ENCODE results near the gene ZNF407.
A peak's percentile ranks its signal among the peaks of the same experiment; 100 is the strongest.

Gene ZNF407

DNA sequence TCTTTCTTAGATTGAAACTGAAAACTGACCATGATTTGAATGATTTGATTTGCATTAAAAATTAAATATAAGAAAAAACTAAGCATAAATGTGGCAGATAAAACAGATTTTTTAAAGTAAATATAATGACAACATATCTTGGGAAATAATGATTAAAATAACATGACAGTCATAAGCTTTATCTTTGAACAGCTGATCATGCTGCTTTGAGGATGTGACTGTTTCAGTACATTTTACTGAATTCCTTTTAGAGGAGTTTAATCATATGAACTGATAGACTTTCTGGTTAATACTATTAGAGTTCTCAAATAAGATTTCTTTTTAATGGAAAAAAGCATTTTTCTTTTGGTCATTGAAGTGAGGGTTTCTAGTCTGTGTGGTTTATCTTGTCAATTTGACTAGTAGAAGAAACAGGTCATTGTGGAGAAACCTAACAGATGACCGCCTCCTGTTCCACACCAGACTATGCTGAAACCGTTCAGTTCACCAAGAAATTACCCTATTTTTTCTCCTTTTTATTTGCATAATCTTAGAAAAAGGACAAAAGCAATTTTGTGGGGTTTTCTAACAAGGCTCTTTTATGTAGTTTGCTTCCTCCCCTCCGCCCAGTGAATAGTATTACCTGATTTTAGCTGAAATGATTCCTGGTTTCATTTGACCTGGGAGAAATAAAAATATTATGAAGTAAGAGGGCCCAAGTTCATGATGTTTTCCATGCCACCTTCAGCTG, 349.1 kb downstream of the ZNF407 start:
- TF ChIP-seq, protein P1, sequence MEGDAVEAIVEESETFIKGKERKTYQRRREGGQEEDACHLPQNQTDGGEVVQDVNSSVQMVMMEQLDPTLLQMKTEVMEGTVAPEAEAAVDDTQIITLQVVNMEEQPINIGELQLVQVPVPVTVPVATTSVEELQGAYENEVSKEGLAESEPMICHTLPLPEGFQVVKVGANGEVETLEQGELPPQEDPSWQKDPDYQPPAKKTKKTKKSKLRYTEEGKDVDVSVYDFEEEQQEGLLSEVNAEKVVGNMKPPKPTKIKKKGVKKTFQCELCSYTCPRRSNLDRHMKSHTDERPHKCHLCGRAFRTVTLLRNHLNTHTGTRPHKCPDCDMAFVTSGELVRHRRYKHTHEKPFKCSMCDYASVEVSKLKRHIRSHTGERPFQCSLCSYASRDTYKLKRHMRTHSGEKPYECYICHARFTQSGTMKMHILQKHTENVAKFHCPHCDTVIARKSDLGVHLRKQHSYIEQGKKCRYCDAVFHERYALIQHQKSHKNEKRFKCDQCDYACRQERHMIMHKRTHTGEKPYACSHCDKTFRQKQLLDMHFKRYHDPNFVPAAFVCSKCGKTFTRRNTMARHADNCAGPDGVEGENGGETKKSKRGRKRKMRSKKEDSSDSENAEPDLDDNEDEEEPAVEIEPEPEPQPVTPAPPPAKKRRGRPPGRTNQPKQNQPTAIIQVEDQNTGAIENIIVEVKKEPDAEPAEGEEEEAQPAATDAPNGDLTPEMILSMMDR (IDR thresholded peaks at IDR 0.05; ENCODE audit: control insufficient read depth, insufficient read depth, low read depth, low read length, missing control alignments), result no peak
- no peak for DNase-seq (ENCODE audit: low read depth)
- H3K4me3 ChIP-seq (ENCODE audit: control insufficient read depth, low read depth, low read length), result no peak overlapping the region

- DNase-seq (ENCODE audit: low read depth), result no peak
- TF ChIP-seq, protein P1 (IDR thresholded peaks at IDR 0.05; ENCODE audit: control insufficient read depth, insufficient read depth, low read depth, low read length, missing control alignments), result no peak
- H3K4me3 ChIP-seq (ENCODE audit: control insufficient read depth, low read depth, low read length), result no peak overlapping the region
Observed at GRCh38 chr18:74947417-74947816, 349.7 kb downstream of the ZNF407 start.

DNA sequence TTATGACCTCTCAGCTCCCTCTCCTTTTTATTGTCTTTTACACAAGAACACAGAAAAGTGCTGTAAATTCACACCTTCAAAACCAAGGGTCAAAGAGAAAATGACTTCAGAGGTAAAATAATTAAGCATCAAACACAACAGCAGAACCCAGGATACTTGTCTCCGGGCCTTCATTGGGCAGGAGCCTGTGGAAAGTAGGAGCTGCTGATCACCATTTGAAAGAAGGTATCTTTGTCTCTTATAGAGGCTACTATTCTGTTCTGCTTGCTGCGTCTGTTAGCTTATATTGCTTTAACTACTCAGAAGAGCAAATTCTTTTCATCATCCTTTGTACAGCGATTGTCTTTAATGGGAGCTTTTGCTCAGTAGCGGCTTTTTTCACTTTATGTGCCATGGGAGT, 350.2 kb downstream of the ZNF407 start:
- H3K4me3 ChIP-seq (ENCODE audit: control insufficient read depth, low read depth, low read length), result no peak overlapping the region
- DNase-seq (ENCODE audit: low read depth), result no peak
- TF ChIP-seq, protein P1 (IDR thresholded peaks at IDR 0.05; ENCODE audit: control insufficient read depth, insufficient read depth, low read depth, low read length, missing control alignments), result no peak

GRCh38 chr18:74949611-74950010, 351.9 kb downstream of the ZNF407 start:
- no peak overlapping the region for H3K4me3 ChIP-seq (ENCODE audit: control insufficient read depth, low read depth, low read length)
- no peak for DNase-seq (ENCODE audit: low read depth)
- TF ChIP-seq, protein P1 (IDR thresholded peaks at IDR 0.05; ENCODE audit: control insufficient read depth, insufficient read depth, low read depth, low read length, missing control alignments), result no peak

DNA sequence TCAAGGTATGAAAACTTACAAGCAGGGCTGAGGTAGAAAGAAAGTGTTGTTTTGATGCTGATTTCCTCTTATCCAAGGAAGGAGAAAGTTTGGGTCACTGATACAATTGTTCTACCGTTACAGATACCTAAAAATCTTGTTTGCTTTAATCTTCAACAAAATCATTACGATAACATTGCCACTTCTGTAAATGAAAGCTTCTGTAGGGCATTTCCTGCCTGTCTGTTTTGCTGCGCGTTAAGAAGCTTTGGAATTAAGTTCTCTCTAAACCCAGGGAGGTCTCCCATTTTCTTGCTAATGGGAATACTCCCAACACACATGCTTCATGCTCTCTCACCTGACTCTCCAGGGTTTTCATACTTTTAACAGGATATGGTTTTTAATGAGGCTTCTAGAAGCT, 352.8 kb downstream of the ZNF407 start:
- TF ChIP-seq, protein P1 (IDR thresholded peaks at IDR 0.05; ENCODE audit: control insufficient read depth, insufficient read depth, low read depth, low read length, missing control alignments), result no peak
- H3K4me3 ChIP-seq (ENCODE audit: control insufficient read depth, low read depth, low read length), result no peak overlapping the region
- DNase-seq (ENCODE audit: low read depth), result no peak

- H3K4me3 ChIP-seq (ENCODE audit: control insufficient read depth, low read depth, low read length), result no peak overlapping the region
- peak; percentile 59 for DNase-seq (ENCODE audit: low read depth)
- TF ChIP-seq, protein P1 (IDR thresholded peaks at IDR 0.05; ENCODE audit: control insufficient read depth, insufficient read depth, low read depth, low read length, missing control alignments), result no peak
Observed at GRCh38 chr18:74951165-74951760, 353.6 kb downstream of the ZNF407 start.
